ENCODE measurements around the gene SLC16A8.

SLC16A8 gene

DNA sequence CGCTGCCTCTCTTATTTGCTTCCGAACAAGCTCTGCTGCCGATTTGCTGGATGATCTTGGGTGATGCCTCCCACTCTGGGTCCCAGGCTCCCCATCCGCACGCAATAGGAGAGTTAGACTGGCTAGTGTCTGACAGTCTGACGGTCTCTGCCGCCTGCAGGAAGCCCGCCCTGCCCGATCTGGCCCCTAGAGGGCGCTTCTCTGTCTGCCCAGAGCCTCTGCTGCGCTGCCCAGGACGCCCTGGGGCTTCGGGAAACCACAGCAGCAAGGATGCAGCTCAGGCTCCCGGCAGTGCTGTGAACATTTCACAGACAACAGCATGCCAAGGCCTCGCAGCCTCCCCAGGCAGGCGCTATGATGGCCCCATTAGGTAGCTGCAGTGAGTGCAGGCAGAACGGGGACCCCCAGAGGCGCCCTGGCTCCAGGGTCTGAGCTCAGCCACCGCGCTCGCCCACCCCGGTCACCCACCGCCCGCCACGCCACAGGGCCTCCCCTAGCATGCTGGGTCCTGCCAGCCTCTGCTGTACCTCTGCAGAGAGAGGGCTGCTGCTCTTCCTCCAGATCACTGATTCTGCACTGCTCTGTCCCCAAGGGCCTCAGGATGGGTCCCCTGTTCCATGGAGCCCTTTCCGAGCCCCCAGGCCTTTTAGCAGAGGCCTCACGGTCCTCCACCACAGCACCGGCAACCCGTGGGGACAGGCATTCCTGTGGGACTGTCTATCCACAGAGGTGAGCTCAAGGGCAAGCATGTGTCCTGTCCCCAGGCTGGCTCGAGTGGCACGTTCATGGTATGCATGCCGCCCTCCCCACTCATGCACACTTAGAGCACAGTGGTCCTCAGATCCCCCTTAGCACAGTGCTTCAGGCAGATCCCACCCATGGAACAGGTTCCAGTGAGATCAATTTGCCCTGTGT, 30.8 kb upstream of the SLC16A8 start:
- DNase-seq (ENCODE audit: low read depth in 2 of 2), result peak; percentile 74 to 81

DNA sequence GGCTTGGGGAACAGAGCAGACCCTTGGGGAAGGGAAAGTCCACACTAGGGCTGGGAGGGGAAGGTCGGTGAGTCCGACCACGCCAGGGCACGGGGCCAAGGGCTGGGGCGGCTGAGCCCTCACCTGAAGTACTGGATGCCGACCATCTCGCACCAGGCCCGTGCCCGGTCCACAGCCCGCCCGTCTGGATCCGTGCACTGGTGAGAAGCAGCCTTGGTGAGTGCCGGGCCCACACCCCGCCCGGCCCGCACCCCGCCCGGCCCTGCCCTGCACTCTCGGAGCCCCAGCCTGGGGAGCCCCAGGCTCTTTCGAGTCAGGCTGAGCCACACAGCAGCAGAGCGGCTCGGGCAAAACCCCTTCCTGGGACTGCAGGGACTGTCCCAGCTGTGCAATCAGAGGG, 28.4 kb upstream of the SLC16A8 start:
- no peak for DNase-seq (ENCODE audit: low read depth in 2 of 2)

DNA sequence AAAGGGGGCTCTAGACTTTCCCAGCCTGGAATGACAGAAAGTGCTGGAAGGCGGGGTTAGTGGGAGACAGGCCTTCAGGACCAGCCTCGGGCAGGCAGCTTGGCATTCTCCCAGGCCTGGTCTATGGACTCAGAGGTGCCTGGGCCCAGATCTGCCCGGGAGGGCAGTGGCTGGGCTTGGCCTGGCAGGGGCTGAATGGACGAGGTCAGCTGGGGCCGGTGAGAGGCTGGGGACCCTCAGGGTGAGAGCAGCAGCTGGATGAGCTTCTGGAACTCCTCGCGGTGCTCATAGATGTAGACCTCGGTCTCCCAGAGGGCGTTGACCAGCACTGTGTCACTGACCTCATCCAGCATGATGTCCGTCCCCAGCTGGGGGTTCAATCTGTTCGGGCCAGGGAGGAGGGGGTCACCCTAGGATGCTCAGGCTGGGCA, 28.0 kb upstream of the SLC16A8 start:
- DNase-seq (ENCODE audit: low read depth in 2 of 2), result no peak

DNA sequence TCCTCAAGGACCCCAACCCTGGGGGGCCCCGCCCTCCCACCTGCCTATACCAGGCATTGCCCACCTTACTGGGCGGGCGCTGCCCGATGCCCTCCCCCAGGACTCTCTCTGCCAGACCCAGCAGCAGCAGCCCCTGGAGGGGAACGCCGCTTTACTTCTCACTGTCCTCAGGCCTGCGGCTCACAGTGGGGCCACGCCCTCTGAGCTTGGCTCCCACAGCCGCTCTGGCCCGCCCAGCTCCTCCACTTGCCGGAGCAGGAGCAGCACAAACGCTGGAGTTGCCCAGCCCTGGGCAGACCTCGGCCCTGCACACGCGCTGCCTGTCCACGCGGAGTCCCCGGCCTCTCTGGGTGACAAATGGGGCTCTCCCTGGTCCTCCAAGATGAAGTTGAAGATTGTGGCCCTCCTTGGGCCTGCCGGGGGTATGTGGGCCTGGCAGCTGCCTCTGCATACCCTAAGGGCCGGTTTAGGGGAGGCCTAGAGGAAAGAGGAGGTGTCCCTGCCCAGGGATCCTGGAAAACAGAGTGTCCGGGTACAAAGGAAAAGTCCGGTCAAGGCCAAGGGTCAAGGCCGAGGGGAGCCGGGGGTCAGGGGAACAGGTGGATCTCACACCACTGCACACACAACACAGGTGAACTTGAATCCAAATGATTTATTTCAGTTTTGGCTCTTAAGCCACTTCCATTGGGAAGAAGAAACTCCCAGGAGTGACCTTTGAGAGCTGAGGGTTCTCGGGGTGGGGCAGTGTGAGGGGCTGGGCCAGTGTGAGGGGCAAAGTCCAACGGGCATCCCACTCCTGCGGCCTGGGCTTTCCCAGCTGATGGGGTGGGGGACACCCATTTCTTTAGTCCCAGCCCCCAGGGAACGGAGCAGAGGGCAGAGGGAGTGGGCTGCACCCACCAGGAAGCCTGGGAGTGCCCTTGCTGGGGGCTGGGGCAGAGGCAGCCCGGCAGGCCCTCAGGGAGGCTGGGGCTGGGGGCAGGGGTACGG, 27.2 kb upstream of the SLC16A8 start:
- no peak for DNase-seq (ENCODE audit: low read depth in 2 of 2)

DNA sequence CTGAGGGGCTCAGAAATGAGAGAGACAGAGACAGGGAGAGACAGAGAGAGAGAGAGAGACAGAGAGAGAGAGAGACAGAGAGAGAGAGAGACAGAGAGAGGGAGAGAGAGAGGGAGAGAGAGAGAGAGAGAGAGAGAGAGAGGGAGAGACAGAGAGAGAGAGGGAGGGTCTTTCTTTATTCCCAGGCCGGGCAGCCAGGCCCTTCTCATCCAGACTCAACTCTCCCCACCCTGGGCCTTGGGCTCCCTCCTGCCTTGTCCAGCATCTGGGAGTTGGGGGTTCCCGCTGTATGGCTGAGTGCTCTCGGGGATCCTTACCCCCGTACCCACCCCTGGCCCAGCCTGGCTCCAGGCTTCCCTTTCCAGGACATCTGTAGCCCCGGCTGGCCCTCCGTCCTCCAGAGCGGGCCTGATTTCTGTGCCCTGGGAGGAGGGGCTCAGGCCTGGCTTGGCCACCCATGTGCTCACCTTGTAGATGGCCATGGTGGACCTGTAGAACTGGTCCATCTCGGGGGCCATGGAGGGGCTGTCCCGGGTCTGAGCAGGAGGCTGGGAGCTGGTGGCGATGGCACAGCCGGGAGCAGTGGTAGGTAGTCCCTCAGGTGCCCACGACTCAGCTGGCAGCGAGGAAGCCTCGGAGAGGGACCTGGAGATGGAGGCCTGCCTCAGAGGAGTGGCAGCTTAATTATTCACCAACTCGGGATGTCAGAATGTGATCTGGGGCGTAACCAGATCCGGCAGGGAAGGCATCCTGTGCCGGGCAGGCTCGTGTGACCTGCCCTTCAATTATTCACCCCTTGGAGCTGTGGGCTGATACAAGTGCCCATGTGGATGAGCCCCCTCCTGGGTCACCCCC, 26.3 kb upstream of the SLC16A8 start, which contains the start of gene BAIAP2L2:
Gene BAIAP2L2 (minus strand): TSS at position 677 of the 855 bp plus-strand sequence. CDS start 159 bp downstream, at position 518.
- no peak for DNase-seq (ENCODE audit: low read depth in 2 of 2)

DNA sequence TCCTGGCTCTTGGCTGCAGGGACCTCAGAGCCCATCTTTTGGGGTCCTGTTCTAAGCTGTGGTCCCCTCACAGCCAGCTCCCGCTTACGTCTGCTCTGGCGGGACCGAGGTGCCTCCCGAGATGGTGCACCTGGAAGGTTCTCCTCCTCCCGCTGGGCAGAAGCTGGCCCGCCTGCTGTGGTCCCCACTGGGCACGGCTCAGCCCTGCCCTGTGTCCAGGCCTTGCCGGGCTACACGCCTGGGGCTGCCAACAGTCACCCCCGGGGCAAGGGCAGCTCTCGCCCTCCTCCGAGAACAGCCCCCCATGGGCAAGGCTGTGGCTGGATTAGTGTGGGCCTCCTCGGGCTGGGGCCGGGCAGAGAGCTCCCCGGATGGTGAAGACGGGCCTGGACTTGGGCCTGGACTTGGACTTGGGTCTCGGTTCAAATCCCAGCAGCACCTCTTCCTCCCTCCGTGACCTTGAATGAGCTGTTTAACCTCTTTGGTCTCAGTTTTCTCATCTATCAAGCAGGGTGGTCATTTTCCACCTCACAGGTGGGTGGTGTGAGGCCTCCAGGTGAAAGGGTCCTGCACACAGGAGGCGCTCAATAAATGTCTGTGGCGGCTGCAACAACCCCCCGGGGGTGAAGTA, 25.5 kb upstream of the SLC16A8 start:
- no peak for DNase-seq (ENCODE audit: low read depth in 2 of 2)

DNA sequence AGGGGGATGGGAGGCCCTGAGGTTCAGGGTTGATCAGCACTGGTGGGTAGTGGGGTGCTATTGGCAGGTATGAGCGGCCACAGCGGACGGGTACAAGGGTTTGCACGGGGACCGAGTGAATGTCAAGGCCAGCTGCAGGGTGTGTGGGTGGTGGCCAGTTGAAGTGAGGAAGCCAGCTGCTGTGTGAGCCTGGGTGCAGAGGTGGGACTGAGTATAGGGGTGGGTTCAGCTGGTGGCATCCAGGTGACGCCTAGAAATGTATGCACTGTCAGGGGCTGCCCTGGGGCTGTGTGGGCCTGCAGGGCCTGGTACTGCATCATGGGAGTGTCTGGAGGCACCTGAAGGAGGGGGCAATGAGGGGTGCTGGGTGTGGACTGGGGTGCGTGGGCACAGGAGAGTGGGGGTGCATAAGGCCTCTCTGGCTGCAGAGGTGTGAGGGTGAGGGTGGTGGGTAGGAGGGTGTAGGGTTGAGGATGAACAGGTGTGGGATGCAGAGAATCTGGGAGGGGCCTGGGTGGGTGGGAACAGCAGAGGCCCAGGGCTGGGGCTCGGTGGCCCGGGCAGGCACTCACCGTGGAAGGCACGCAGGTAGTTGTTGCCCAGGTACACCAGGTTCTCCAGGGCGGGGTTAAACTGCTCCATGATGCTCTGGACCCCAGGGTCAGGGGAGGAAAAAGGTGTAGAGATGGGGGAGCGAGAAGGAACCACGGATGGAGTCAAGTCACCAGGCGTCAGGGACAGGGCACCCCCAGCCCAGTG, 24.8 kb upstream of the SLC16A8 start:
- DNase-seq (ENCODE audit: low read depth in 2 of 2), result no peak

DNA sequence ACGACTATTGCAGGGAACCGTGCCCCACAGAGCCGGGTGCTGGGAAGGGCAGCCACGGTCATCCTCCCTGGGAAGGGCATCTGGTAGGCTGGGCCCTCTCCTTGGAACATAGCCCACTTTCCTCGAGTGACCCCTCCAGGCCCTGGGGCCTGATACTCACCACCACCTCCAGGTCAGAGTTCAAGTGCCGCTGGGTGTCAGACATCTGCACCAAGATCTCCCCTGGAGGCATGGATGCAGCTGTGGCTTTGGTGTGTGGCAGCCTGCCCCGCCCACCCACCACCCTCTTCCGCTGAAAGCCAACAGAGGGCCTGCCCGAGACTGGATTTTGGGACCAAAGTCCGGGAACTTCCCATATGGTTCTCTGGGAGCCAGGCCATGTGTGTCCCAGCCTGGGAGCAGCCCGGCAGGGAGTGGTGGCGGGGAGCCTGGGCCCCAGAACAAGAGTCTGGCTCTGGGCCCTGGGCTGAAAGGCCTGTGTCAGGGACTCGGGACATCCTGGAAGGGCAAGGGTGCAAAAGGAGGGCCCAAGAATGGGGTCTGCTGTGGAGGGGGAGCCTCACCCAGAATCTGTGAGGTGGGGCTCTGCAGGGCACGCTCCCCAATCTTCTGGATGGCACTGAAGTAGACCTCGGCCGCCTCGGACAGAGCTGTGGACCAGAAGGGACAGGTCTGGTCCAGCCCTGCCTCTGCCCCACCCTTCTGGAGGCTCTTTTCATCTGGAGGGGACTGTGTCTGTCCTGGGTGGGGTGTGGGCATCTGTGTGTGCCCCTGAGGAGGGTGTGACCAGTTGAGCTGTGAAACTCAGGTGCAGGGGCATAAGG, 23.9 kb upstream of the SLC16A8 start:
- DNase-seq (ENCODE audit: low read depth in 2 of 2), result no peak

DNA sequence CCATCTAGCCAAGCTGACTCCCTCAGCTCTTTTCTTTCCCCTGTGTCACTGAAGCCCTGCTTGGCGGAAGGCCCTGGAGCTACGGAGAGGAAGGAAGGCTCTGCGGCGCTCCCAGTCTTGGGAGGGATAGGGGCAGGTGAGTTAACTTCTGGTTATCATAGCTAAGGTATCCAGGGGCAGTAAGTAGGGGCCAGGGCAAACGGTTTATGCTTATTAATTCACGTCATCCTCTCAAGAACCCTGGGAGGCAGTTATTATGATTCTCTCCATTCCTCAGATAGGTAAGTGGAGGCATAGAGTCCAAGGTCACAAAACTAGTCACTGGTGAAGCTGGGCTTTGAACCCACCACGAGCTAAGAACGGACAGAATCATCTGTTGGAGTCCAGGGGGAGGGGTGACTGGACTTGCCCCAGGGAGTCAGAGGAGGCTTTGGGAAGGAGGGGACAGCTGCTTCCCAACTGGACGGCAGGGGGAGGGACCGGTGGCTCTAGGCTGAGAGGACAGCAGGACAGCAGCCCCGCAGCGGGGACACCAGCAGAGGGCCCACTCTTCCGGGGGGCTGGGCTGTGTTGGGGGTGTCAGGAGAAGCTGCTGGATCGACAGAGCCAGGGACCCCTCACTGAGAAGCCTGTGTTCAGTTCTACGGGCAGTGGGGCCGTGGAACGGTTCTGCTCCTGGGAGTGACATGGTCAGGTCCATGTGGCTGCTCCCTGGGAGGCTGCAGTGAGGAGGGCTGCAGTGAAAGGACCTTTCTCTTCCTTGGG, 23.0 kb upstream of the SLC16A8 start:
- DNase-seq (ENCODE audit: low read depth in 2 of 2), result no peak

DNA sequence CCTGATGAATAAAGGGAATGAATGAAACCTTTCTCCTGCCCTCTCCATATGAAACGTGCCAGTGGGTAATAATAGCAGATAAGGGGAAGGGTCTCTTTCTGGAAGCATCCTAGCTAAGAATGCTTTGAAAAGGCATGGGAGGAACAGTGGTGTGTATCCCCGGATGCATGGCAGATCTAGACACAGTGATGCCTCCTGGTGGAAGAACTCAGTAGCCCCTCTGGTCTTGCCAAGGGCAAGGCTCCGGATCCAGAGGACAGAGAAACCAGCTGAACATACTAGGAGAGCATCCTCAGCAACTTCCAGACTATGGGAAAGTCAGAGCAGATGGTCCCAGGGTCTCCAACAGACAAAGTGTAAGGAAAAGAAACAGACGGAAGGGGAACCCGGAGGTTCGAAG, 20.1 kb upstream of the SLC16A8 start:
- DNase-seq (ENCODE audit: low read depth in 2 of 2), result no peak

DNA sequence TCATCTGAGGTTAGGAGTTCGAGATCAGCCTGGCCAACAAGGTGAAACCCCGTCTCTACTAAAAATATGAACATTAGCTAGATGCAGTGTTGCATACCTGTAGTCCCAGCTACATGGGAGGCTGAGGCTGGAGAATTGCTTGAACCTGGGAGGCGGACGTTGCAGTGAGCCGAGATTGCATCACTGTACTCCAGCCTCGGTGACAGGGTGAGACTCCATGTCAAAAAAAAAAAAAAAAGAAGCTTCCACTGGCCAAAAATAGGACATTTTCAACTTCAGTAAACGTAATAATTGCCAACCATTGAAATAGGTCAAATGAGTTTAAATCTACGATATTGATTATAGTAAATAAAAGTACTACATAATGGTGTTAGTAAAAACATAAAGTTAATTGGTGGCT, 19.7 kb upstream of the SLC16A8 start:
- DNase-seq (ENCODE audit: low read depth in 2 of 2), result no peak

DNA sequence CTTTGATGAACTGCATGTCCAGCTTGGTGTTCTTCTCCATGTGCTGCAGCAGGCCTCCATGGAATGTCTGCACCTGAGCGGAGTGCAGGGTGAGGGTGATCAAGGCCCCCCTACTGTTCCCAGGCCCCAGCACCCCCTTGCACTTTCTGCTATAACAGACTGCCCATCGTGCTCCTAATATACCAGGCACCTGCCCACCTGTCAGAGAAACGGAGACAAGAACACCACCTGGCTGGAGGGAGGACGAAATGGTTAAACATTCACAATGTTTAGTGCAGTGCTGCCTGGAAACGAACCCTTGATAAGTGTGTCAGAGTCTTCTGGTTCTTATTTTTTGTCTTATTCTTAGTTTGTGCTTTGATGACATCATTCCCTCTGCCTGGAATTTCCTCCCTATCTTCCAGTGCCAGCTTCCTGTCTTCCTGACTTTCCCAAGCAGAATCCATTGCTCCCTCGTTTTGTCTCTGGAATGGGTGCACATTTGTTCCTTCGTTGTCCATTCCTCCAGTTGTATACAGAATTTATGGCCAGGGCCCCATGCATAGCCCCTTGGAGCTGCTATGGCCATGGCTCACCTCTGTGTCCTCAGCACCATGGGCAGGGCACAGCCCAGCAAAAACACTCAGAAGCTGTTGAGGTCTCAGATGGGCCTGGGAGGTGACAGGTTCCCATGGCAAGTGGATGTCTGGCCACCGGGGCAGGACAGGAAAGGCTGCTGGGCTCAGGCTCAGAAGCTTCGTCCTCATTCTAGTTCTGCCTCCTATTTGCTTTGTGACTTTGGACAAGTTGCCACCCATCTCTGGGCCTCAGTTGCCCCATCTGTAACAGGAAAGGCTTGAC, 14.6 kb upstream of the SLC16A8 start:
- no peak for DNase-seq (ENCODE audit: low read depth in 2 of 2)

DNA sequence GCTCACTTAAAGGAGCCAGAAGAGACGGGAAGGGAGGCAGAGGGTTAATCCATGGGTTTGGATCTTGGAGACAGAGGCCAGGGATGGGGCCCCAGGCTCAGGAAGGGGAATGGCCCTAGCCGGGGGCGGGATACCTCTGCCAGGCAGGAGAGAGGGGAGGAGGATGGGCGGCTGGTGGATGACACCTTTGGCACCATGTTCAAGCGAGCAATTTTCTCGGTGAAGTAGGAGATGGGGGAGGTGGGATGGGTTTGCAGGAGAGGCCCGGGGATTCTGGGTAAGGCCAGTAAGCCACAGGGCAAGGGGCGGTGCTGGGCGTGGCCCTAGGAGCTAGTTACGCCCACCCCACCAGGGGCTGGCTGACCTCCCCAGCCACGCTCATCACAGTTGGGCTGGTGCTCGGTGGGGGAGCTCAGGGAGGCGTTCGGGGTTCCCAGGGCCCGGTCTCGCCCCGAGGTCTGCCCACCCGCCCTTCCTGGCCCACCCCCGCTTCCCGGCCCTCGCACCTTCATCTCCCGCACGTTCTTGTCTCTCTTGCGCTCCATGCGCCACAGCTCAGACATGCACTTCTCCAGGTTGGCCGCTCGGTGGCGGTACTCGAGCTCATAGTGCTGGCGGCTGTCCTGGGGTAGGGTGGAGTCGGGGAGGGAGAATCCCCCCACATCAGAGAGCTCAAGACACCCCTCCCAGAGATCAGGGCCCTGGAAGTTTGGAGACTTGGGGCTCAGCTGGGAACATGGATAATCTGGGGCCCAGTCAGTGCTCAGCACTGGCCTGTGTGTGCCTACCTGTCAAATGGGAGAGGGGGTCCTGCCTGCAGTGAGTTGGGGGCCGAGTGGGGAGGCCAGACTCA, 13.8 kb upstream of the SLC16A8 start:
- no peak for DNase-seq (ENCODE audit: low read depth in 2 of 2)

DNA sequence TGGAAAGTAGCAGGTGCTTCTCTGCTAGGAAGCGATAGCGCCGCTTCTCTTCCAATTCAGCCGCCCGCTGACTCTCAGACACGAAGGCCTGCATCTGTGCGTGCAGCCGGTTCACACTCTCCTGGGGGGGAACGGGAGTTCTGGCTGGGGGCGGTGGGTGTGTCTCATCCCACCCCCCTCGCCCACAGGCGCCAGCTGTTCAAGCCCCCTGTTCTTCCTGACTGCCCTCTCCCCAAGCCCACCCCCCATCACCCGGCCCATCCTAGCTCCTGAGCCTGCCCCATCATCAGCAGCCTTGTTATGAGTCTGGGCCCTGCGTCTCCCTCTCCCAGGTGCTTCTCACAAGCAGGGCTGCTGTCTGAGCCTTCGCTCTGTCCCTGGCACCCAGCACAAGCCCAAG, 13.1 kb upstream of the SLC16A8 start:
- no peak for DNase-seq (ENCODE audit: low read depth in 2 of 2)

DNA sequence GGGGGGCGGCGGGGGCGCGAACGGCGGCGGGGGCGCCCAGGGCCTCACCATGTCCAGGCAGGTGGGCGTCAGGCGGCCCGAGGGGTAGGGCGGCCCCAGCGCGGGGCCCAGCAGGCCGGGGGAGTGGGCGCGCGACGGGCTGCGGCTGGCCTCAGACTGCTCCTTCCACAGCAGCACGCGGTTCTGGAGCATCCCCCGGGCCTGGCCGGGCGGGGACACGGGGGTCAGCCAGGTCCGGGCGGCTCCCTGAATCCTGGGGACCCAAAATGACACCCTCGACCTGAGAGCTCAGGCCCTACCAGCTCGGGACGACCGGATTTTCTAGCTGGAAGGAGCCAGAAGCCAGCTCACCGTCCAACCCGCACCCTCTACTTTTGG, 5.5 kb upstream of the SLC16A8 start:
- no peak for DNase-seq (ENCODE audit: low read depth in 2 of 2)

DNA sequence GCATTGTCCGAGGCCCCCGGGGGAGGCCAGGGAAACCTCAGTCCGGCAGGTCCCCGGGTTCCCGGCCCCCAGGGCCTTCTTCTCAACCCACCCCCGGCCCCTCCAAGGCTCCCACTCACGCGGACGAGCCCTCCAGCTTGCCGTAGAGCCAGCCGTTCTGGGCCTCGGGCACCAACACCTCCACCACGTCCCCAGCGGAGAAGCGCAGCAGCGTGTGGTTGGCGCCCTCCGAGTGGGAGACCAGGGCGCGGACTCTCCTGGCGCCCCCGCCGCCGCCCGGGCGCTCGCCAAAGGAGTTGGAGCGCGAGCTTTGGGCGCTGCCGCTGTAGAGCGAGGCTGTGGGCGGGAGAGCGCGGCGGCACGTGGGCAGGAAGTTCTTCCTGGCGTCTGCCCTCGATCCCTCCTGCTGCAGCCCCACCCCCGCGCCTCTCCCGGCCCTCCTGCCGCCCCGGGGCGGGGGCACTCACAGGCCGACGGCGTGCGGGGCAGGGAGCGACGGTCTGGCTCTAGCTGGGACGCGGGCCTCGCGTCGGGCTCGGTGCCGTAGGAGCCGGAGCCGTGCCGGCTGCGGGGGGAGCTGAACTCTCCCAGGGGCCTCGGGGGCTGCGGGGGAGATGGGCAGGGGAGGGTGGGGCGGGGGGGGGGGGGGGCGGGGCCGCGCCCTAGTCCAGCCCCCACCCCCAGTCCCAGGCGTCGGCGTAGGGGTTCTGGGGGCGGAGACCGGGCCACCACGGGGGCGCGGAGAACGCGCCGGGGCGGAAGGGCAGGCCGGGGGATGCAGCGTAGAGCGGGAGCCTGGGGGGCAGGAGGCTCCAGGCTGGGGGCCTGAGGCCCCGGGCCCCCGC, 4.9 kb upstream of the SLC16A8 start:
- no peak for DNase-seq (ENCODE audit: low read depth in 2 of 2)
